ENCODE results near the gene EPN3.

Gene EPN3

DNA sequence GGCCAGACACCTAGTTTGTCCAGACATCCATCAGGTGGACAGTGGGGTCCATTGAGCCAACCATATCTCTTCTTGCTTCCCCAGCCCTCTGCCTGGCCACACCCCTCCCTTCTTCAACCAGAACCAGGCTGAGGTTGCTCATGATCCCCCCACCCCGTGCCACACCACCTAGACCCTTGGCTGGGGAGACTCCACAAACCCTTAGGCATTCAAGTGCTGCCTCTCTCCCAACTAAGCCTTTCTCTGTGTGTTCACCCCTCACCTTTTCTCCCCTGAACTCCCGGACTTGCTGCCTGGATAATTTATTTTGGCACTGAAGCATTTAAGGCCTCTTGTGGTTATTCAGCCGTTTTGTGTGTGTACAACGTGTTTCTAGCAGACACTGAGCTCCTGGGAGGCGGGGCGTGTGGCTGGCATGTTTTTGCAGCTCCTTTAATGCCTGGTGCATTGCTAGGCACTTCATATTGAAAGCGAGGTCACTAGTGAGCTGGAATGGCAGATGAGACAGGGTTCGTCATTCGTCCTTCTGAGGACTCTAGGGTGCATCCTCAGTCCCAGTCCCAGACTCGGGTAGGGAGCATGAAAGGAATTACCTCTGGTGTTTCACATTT, 56.7 kb downstream of the EPN3 start:
- Histone ChIP-seq H3K4me3 (ENCODE audit: low read depth, low read length) (no peak overlapping the region), H3K4me1 (ENCODE audit: control insufficient read depth, insufficient read depth, low read length, unreplicated experiment) (no peaks in the 10 kb centered on the region), H3K36me3 (ENCODE audit: insufficient read depth, low read length) (no peaks in the 10 kb centered on the region), H2AFZ (ENCODE audit: low read length, unreplicated experiment) (no peak overlapping the region), H3K27me3 (ENCODE audit: insufficient read depth, low read length) (no peaks in the 10 kb centered on the region), H3K27ac (ENCODE audit: low read depth, low read length) (no peak overlapping the region), H3K79me2 (ENCODE audit: control insufficient read depth, insufficient read depth, low read length, unreplicated experiment) (no peaks in the 10 kb centered on the region)

- no peaks in the 10 kb centered on the region for H3K79me2 ChIP-seq (ENCODE audit: control insufficient read depth, insufficient read depth, low read length, unreplicated experiment)
- H3K27ac ChIP-seq (ENCODE audit: low read depth, low read length), result no peak overlapping the region
- H2AFZ ChIP-seq (ENCODE audit: low read length, unreplicated experiment), result no peak overlapping the region
- H3K4me3 ChIP-seq (ENCODE audit: low read depth, low read length), result no peak overlapping the region
- H3K4me1 ChIP-seq (ENCODE audit: control insufficient read depth, insufficient read depth, low read length, unreplicated experiment), result no peaks in the 10 kb centered on the region
- H3K36me3 ChIP-seq (ENCODE audit: insufficient read depth, low read length), result no peaks in the 10 kb centered on the region
- H3K27me3 ChIP-seq (ENCODE audit: insufficient read depth, low read length), result no peaks in the 10 kb centered on the region
These were observed 58.6 kb downstream of the EPN3 start for GRCh38 chr17:50590946-50591737.

DNA sequence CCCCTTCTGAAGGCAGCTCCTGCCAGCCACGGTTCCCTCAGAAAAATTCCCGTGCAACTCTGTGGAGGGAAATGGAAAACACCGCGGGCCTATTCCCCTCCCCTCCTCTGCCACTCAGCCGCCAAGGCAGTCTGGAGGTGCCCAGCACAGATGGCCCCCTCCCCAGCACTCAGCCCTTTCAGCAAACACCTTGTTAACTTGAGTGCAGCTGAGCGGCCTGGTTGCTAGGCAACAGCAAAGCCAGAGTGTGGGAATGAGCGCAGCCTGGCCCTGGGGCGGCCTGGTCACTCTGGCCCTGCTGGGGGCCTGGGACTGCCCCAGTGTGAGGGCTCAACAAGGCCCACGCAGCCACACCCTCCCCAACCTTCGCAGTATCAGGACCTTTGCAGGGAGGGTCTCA, 60.8 kb downstream of the EPN3 start:
- H3K27ac ChIP-seq (ENCODE audit: low read depth, low read length), result no peak overlapping the region
- no peak overlapping the region for H3K4me3 ChIP-seq (ENCODE audit: low read depth, low read length)
- H3K79me2 ChIP-seq (ENCODE audit: control insufficient read depth, insufficient read depth, low read length, unreplicated experiment), result no peaks in the 10 kb centered on the region
- H2AFZ ChIP-seq (ENCODE audit: low read length, unreplicated experiment), result no peak overlapping the region
- H3K27me3 ChIP-seq (ENCODE audit: insufficient read depth, low read length), result no peaks in the 10 kb centered on the region
- H3K4me1 ChIP-seq (ENCODE audit: control insufficient read depth, insufficient read depth, low read length, unreplicated experiment), result no peaks in the 10 kb centered on the region
- no peaks in the 10 kb centered on the region for H3K36me3 ChIP-seq (ENCODE audit: insufficient read depth, low read length)

Measured in ACC112 (cell line).